OCI-LY1 (cell line): ENCODE data around the gene C2CD4B.

Experiments used
- H2AFZ ChIP-seq: fragments of 200-600 bp; sonication (generic), shearing (Covaris generic); 2 replicates; pipeline ENCODE4 v1.6.0; 2014; ENCODE audit warnings: antibody characterized with exemption, mild to moderate bottlenecking, low read length
- H3F3A ChIP-seq: fragments of 200-600 bp; sonication (generic), shearing (Covaris generic); 2 replicates; pipeline ENCODE4 v1.6.0; 2014; ENCODE audit warnings: mild to moderate bottlenecking, antibody characterized with exemption, low read length, moderate library complexity; ENCODE audit not compliant: insufficient read depth
- H3K27ac ChIP-seq: fragments of 200-600 bp; sonication (generic); 2 replicates; pipeline ENCODE4 v1.5.1; 2014; ENCODE audit warnings: low read length, mixed run types, mild to moderate bottlenecking, low read depth; ENCODE audit not compliant: poor library complexity, severe bottlenecking
- H3K27me3 ChIP-seq: fragments of 200-600 bp; sonication (generic); 2 replicates; pipeline ENCODE4 v1.6.0; 2014; ENCODE audit warnings: antibody characterized with exemption, mild to moderate bottlenecking, low read length, moderate library complexity; ENCODE audit not compliant: insufficient read depth
- H3K36me3 ChIP-seq: fragments of 200-600 bp; sonication (generic); 2 replicates; pipeline ENCODE4 v1.6.1; 2014; ENCODE audit warnings: mild to moderate bottlenecking, antibody characterized with exemption, low read length, moderate library complexity, mixed read lengths; ENCODE audit not compliant: insufficient read depth
- H3K4me1 ChIP-seq: fragments of 200-600 bp; sonication (generic); 2 replicates; pipeline ENCODE4 v1.5.1; 2014; ENCODE audit warnings: mild to moderate bottlenecking, low read length, moderate library complexity; ENCODE audit not compliant: insufficient read depth, severe bottlenecking
- H3K4me2 ChIP-seq: fragments of 200-600 bp; sonication (generic), shearing (Covaris generic); 2 replicates; pipeline ENCODE4 v1.6.1; 2014; ENCODE audit warnings: low read length
- H3K4me3 ChIP-seq: fragments of 200-600 bp; sonication (generic); 2 replicates; pipeline ENCODE4 v1.5.1; 2014; ENCODE audit warnings: low read length, low read depth, mild to moderate bottlenecking, mixed read lengths; ENCODE audit not compliant: poor library complexity, severe bottlenecking
- H3K79me2 ChIP-seq: fragments of 200-600 bp; shearing (Covaris generic); 2 replicates; pipeline ENCODE4 v1.6.1; 2016; ENCODE audit warnings: mixed run types, low read length, mixed read lengths; ENCODE audit not compliant: insufficient read depth
- H3K9ac ChIP-seq: fragments of 200-600 bp; sonication (generic), shearing (Covaris generic); 2 replicates; pipeline ENCODE4 v1.6.1; 2014; ENCODE audit warnings: mild to moderate bottlenecking, low read length, mixed read lengths
- H3K9me2 ChIP-seq: fragments of 200-600 bp; sonication (generic), shearing (Covaris generic); 2 replicates; pipeline ENCODE4 v1.6.1; 2014; ENCODE audit warnings: low read depth, mild to moderate bottlenecking, low read length, mixed read lengths
- H3K9me3 ChIP-seq: fragments of 200-600 bp; shearing (Covaris generic); 2 replicates; pipeline ENCODE4 v1.6.1; 2014; ENCODE audit warnings: low read length, mixed read lengths
- H4K20me1 ChIP-seq: fragments of 200-600 bp; sonication (generic), shearing (Covaris generic); 2 replicates; pipeline ENCODE4 v1.6.0; 2016; ENCODE audit warnings: mild to moderate bottlenecking, low read length; ENCODE audit not compliant: insufficient read depth
- EZH2 ChIP-seq: fragments of 200-600 bp; sonication (generic), shearing (Covaris generic); IDR thresholded peaks from 2 replicates; pipeline ENCODE4 v1.8.0; 2017; ENCODE audit warnings: borderline replicate concordance, mixed run types, mild to moderate bottlenecking, antibody characterized with exemption, low read length, moderate library complexity, mixed read lengths
- TF ChIP-seq, protein P1 (sequence below): fragments of 200-600 bp; sonication (generic), shearing (Covaris generic); IDR thresholded peaks from 2 replicates; pipeline ENCODE4 v1.5.1; 2017; ENCODE audit warnings: mild to moderate bottlenecking, antibody characterized with exemption, low read length, moderate library complexity, mixed read lengths

Gene C2CD4B

GRCh38 chr15:62186578-62186977 lies 21.5 kb upstream of the C2CD4B start:
- no peaks in the 10 kb centered on the region for H3K36me3 ChIP-seq
- no peak overlapping the region for H3K4me2 ChIP-seq
- H3K9me3 ChIP-seq: no peaks in the 10 kb centered on the region
- H3K9ac ChIP-seq: no peak overlapping the region
- H3K79me2 ChIP-seq: no peaks in the 10 kb centered on the region
- H3K4me1 ChIP-seq: no peaks in the 10 kb centered on the region
- H4K20me1 ChIP-seq: no peaks in the 10 kb centered on the region
- no peaks in the 10 kb centered on the region for H3K9me2 ChIP-seq
- no peak overlapping the region for H2AFZ ChIP-seq
- no peaks in the 10 kb centered on the region for H3K27me3 ChIP-seq
- H3K27ac ChIP-seq: no peak overlapping the region
- no peaks in the 10 kb centered on the region for H3F3A ChIP-seq
- TF ChIP-seq, protein P1, sequence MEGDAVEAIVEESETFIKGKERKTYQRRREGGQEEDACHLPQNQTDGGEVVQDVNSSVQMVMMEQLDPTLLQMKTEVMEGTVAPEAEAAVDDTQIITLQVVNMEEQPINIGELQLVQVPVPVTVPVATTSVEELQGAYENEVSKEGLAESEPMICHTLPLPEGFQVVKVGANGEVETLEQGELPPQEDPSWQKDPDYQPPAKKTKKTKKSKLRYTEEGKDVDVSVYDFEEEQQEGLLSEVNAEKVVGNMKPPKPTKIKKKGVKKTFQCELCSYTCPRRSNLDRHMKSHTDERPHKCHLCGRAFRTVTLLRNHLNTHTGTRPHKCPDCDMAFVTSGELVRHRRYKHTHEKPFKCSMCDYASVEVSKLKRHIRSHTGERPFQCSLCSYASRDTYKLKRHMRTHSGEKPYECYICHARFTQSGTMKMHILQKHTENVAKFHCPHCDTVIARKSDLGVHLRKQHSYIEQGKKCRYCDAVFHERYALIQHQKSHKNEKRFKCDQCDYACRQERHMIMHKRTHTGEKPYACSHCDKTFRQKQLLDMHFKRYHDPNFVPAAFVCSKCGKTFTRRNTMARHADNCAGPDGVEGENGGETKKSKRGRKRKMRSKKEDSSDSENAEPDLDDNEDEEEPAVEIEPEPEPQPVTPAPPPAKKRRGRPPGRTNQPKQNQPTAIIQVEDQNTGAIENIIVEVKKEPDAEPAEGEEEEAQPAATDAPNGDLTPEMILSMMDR: no peak
- no peak for TF ChIP-seq EZH2
- no peak overlapping the region for H3K4me3 ChIP-seq

- no peaks in the 10 kb centered on the region for H3K4me1 ChIP-seq
- H3K79me2 ChIP-seq: no peaks in the 10 kb centered on the region
- no peak for TF ChIP-seq EZH2
- TF ChIP-seq, protein P1: no peak
- H3F3A ChIP-seq: no peaks in the 10 kb centered on the region
- no peak overlapping the region for H3K4me3 ChIP-seq
- no peaks in the 10 kb centered on the region for H4K20me1 ChIP-seq
- no peaks in the 10 kb centered on the region for H3K27me3 ChIP-seq
- H2AFZ ChIP-seq: no peak overlapping the region
- H3K36me3 ChIP-seq: no peaks in the 10 kb centered on the region
- no peak overlapping the region for H3K9ac ChIP-seq
- H3K4me2 ChIP-seq: no peak overlapping the region
- H3K9me3 ChIP-seq: no peaks in the 10 kb centered on the region
- no peaks in the 10 kb centered on the region for H3K9me2 ChIP-seq
- H3K27ac ChIP-seq: no peak overlapping the region
These were observed 18.0 kb upstream of the C2CD4B start for GRCh38 chr15:62183130-62183529.

DNA sequence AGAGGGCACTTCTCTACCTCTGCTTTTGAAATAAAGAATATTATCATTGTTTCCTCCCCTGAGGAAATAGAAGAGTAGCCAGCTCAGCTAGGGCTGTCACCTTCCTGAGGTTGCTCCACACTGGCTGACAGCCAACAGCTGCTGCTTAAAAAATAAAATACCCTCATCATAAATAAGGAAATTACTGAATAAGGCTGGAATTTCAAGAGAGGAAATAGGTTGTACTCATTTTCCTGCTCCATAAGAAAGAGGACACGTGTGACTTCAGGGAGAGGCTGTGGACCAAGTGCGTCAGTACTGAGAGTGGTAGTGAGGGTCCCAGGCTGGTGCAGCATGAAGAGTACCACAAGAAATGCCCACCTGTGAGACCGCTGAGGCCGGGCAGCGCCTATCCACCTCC lies 8.1 kb upstream of the C2CD4B start:
- H3K4me2 ChIP-seq: no peak overlapping the region
- no peak overlapping the region for H2AFZ ChIP-seq
- no peaks in the 10 kb centered on the region for H3K79me2 ChIP-seq
- no peak overlapping the region for H3K27ac ChIP-seq
- H3K9me2 ChIP-seq: no peaks in the 10 kb centered on the region
- H4K20me1 ChIP-seq: no peaks in the 10 kb centered on the region
- H3K4me1 ChIP-seq: no peaks in the 10 kb centered on the region
- H3K4me3 ChIP-seq: no peak overlapping the region
- no peaks in the 10 kb centered on the region for H3K27me3 ChIP-seq
- H3F3A ChIP-seq: no peaks in the 10 kb centered on the region
- TF ChIP-seq EZH2: no peak
- TF ChIP-seq, protein P1: no peak
- H3K9me3 ChIP-seq: no peaks in the 10 kb centered on the region
- H3K9ac ChIP-seq: no peak overlapping the region
- no peaks in the 10 kb centered on the region for H3K36me3 ChIP-seq
